HepG2 (cell line): ENCODE data around the gene PIAS3. TPM values are rescaled to one million over a fixed set of nuclear protein-coding genes. Genes with fewer than 3 reads are reported as not detected.
A peak's percentile ranks its signal among the peaks of the same experiment; 100 is the strongest.

Experiments
- CHCHD3 ChIP-seq: sonication (generic); formaldehyde crosslinking; IDR thresholded peaks from 2 replicates; pipeline ENCODE4 v1.8.0; 2022; ENCODE audit warnings: mild to moderate bottlenecking, missing genetic modification reagents, moderate library complexity
- E2F1 ChIP-seq: sonication (generic); formaldehyde crosslinking; IDR thresholded peaks from 2 replicates; pipeline ENCODE4 v1.5.0; 2020; ENCODE audit warnings: missing genetic modification reagents
- FIP1L1 ChIP-seq: fragments of 200-400 bp; formaldehyde crosslinking; IDR thresholded peaks from 2 replicates; pipeline ENCODE4 v1.6.1; 2018; ENCODE audit warnings: low read depth, mild to moderate bottlenecking, low read length, moderate library complexity, borderline replicate concordance; ENCODE audit not compliant: insufficient read depth
- HMGXB4 ChIP-seq, 2 experiments: sonication (generic) in 1 of 2; formaldehyde crosslinking in 1 of 2; IDR thresholded peaks; 2 replicates each; pipeline versions ENCODE4 v1.4.0 to v1.6.1; 2018 to 2020; ENCODE audit warnings: missing genetic modification reagents in 2 of 2, borderline replicate concordance in 1 of 2, low read depth in 1 of 2, mild to moderate bottlenecking in 1 of 2, missing biosample characterization in 1 of 2
- HNRNPL ChIP-seq: fragments of 200-400 bp; formaldehyde crosslinking; IDR thresholded peaks from 2 replicates; pipeline ENCODE4 v1.6.1; 2017; ENCODE audit warnings: mild to moderate bottlenecking, low read depth, low read length
- NR2C2 ChIP-seq: sonication (generic); formaldehyde crosslinking; IDR thresholded peaks from 2 replicates; pipeline ENCODE4 v1.4.0; 2020; ENCODE audit warnings: missing genetic modification reagents, mild to moderate bottlenecking, moderate library complexity, borderline replicate concordance
- POLR2AphosphoS2 ChIP-seq: IDR thresholded peaks from 2 replicates; pipeline ENCODE4 v1.6.1; 2011; ENCODE audit warnings: low read depth, low read length, improper control_type of control experiment
- SNAPC4 ChIP-seq: sonication (generic); formaldehyde crosslinking; IDR thresholded peaks from 2 replicates; pipeline ENCODE4 v1.4.0; 2020; ENCODE audit warnings: mild to moderate bottlenecking, missing genetic modification reagents
- STAT5B ChIP-seq: sonication (generic); formaldehyde crosslinking; IDR thresholded peaks from 2 replicates; pipeline ENCODE4 v1.4.0; 2020; ENCODE audit warnings: missing genetic modification reagents
- TBL1XR1 ChIP-seq: fragments of 150-350 bp; IDR thresholded peaks from 2 replicates; pipeline ENCODE4 v1.6.1; 2014; ENCODE audit warnings: borderline replicate concordance, low read length; ENCODE audit not compliant: partially characterized antibody
- U2AF2 ChIP-seq: fragments of 200-400 bp; formaldehyde crosslinking; IDR thresholded peaks from 2 replicates; pipeline ENCODE4 v1.6.1; 2017; ENCODE audit warnings: low read depth, mild to moderate bottlenecking, low read length
- ZKSCAN1 ChIP-seq: fragments of 150-350 bp; IDR thresholded peaks from 2 replicates; pipeline ENCODE4 v1.6.1; 2014; ENCODE audit warnings: low read length
- ZKSCAN5 ChIP-seq: sonication (generic); formaldehyde crosslinking; IDR thresholded peaks from 2 replicates; pipeline ENCODE4 v1.5.1; 2020; ENCODE audit warnings: mild to moderate bottlenecking, missing genetic modification reagents
- ZNF207 ChIP-seq: fragments of 450-650 bp; IDR thresholded peaks from 2 replicates; pipeline ENCODE4 v1.6.1; 2016; ENCODE audit warnings: antibody characterized with exemption, borderline replicate concordance
- ZNF337 ChIP-seq: sonication (generic); formaldehyde crosslinking; IDR thresholded peaks from 2 replicates; pipeline ENCODE4 v1.5.1; 2020; ENCODE audit warnings: missing genetic modification reagents, low read depth, mild to moderate bottlenecking, borderline replicate concordance
- ZNF501 ChIP-seq: sonication (generic); formaldehyde crosslinking; IDR thresholded peaks from 2 replicates; pipeline ENCODE4 v1.5.1; 2020; ENCODE audit warnings: mild to moderate bottlenecking, moderate library complexity, missing genetic modification reagents
- ZNF660 ChIP-seq: sonication (generic); formaldehyde crosslinking; IDR thresholded peaks from 2 replicates; pipeline ENCODE4 v1.5.1; 2020; ENCODE audit warnings: mild to moderate bottlenecking, low read depth, missing genetic modification reagents, borderline replicate concordance
- ZNF749 ChIP-seq: sonication (generic); formaldehyde crosslinking; IDR thresholded peaks from 2 replicates; pipeline ENCODE4 v1.8.0; 2022; ENCODE audit warnings: mild to moderate bottlenecking, missing genetic modification reagents, moderate library complexity, borderline replicate concordance
- ZNF784 ChIP-seq: sonication (generic); formaldehyde crosslinking; IDR thresholded peaks from 2 replicates; pipeline ENCODE4 v1.5.1; 2020; ENCODE audit warnings: missing genetic modification reagents, mild to moderate bottlenecking, borderline replicate concordance
- polyA plus RNA-seq, 8 experiments: library from polyadenylated mRNA; depleted of rRNA in 3 of 8; stranded (reverse) in 7 of 8; unstranded in 1 of 8; fragments of >200 nt; fragmentation: Illumina TruSeq in 4 of 8; extraction: Trizol in 4 of 8; gene quantifications; 2 replicates each; pipeline versions ENCODE4 v1.2.1 to v1.2.3, GENCODE V29; 2011 to 2016; ENCODE audit warnings: low read depth in 4 of 8, missing spikeins in 1 of 8, mixed read lengths in 1 of 8; ENCODE audit not compliant: insufficient read depth in 1 of 8
- total RNA-seq, 5 experiments: library from RNA; depleted of rRNA; stranded (reverse); fragments of >200 nt; fragmentation: Illumina TruSeq; extraction: Trizol; gene quantifications; 2 replicates each; pipeline ENCODE4 v1.2.3, GENCODE V29; 2016; ENCODE audit warnings: low read depth in 1 of 5

Gene PIAS3
- total and polyA plus RNA-seq, 2 of the 13 experiments (the other 11 are each of a cell fraction or from before 2014, with no cell fraction given) = 3.7 to 8.0 TPM

GRCh38 chr1:145891587-145892485 lies 33.0 kb upstream of the PIAS3 start (continued):
- peak; percentile 83; the same call in 1 of the 2 replicates for TF ChIP-seq SNAPC4
- TF ChIP-seq NR2C2 (CRISPR knock-in tag) = peak; percentile 37; the same call in 1 of the 2 replicates
- TF ChIP-seq ZNF660 = no peak
- TF ChIP-seq FIP1L1 = no peak
- peak; percentile 89 for TF ChIP-seq ZNF501
- peak; percentile 88 to 92; a peak in 3 of 4 replicates for TF ChIP-seq HMGXB4 (CRISPR knock-in tag; IDR thresholded peaks at IDR 0.05; ENCODE audit: borderline replicate concordance in 1 of 2, low read depth in 1 of 2)
- TF ChIP-seq CHCHD3 (CRISPR knock-in tag) = no peak
- TF ChIP-seq POLR2AphosphoS2 = no peak
- peak; percentile 25; the same call in 1 of the 2 replicates for TF ChIP-seq ZKSCAN5
- TF ChIP-seq ZKSCAN1 = no peak
- no peak for TF ChIP-seq TBL1XR1
- TF ChIP-seq HNRNPL = no peak
- TF ChIP-seq E2F1 = no peak
- TF ChIP-seq ZNF337 (CRISPR knock-in tag) = no peak
- TF ChIP-seq ZNF207 = no peak
- TF ChIP-seq ZNF749 (CRISPR knock-in tag) = 0 out of 2 replicates have a peak, but pooled peaks have one; percentile 35
- no peak for TF ChIP-seq ZNF784
- TF ChIP-seq U2AF2 = no peak
- TF ChIP-seq STAT5B = no peak
